ENCODE results near the gene PAX8. TPM values are rescaled to one million over a fixed set of nuclear protein-coding genes. Genes with fewer than 3 reads are reported as not detected.
A peak's percentile ranks its signal among the peaks of the same experiment; 100 is the strongest.

PAX8 gene
- total and polyA plus RNA-seq, 5 donors from 2014 or later, result 0.24 to 1.8 (median 0.48) TPM; not detected in 1

DNA sequence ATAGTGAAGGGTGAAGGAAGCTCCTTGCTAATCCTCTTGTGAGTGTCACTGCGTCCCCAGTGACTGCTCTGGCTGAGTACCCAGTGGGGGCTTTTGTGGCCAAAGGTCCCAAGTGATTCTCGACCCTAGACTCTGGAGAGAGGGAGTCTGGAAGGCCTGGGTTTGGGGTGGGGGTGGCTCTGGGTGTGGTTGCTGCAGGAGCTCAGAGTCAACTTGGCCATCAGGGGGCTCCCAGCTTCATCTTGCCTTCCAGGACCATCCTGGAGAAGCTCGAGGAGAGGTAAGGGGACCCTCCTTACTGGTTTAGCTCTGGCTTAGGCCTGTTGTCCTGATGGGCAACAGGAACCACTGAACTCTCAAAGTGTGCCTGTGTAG is 104.4 kb downstream of the PAX8 start:
- Histone ChIP-seq H3K27me3 (ENCODE audit: control insufficient read depth, insufficient read depth, low read length) (no peaks in the 10 kb centered on the region), H3K27ac (ENCODE audit: insufficient read depth, low read length, poor library complexity, severe bottlenecking) (peak overlapping the region; percentile 87), H3K9me3 (ENCODE audit: control insufficient read depth in 2 of 2, low read length in 2 of 2) (no peaks in the 10 kb centered on the region), H3K4me1 (ENCODE audit: control insufficient read depth, insufficient read depth, low read length, poor library complexity, severe bottlenecking) (peaks cover 80% of the 10 kb centered on the region), H3K36me3 (ENCODE audit: control insufficient read depth, insufficient read depth, low read length) (peaks cover 9% of the 10 kb centered on the region), H3K4me3 (ENCODE audit: low read depth, low read length) (peak overlapping the region; percentile 87)
- H3K27ac Mint-ChIP-seq, result peak overlapping the region; percentile 91 to 99 (median 95)
- DNase-seq (peak in 1 of 3 donors; percentile 38), ATAC-seq (ENCODE audit: low read depth in 2 of 2) (no peak)
- peaks cover 11% of the 10 kb centered on the region for H3K27me3 Mint-ChIP-seq
- H3K9me3 Mint-ChIP-seq, result peaks cover 0 to 2% (median 0%) of the 10 kb centered on the region in 7 donors
- H3K36me3 Mint-ChIP-seq, result peaks cover 24% of the 10 kb centered on the region
- H3K4me3 Mint-ChIP-seq, result peak overlapping the region; percentile 90 to 92 (median 92)
- peaks cover 16 to 82% (median 67%) of the 10 kb centered on the region in 4 donors for H3K4me1 Mint-ChIP-seq

DNA sequence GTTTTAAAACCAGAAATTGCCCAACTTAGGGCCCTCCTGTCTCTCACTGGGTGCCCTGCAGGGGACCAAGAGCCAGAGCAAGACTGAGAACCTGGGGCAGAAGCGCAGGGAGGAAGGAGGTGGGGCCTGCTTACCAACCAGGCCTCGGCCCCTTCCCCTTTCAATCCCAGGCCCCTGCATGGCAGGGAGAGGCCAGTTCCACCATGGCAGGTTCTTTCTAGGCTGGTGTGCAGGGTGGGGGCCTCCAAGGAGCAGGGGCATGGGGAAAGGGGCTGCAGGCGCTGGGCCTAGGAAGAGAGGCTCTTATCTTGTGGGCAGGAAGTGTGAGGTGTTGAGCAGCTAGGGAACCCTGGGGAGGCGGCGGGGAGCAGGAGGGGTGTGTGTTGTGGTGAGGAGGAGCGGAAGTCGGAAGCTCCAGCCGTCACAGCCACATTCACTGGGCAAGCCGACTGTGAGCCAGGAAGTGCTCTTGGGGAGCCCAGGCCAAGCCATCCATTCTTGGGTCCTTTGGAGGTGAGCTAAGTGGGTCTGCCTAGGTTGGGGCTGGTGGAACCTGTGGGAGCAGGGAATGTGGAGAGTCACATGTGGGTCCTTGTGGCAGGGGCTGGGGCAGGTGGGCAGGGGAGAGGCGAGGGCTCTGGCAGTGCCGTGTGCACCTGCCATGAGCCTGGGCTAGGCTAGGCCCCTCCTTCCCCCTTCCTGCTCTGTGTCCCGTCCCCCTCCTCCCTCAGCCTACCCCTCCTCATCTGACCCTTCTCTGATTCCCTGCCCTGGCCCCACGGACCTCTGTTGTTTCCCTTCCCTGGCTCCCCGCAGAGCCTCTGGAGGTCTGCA is 105.0 kb downstream of the PAX8 start, which contains the start of gene PSD4:
TSS of gene PSD4 (plus strand) at position 430 of the 834 bp plus-strand sequence. CDS start 8,486 bp downstream, outside the sequence.
- H3K27ac Mint-ChIP-seq, result peak within 1 kb of the TSS; percentile 91 to 99 (median 95)
- ATAC-seq (ENCODE audit: low read depth in 2 of 2) (peak; percentile 83 to 84), DNase-seq (peak; percentile 75 to 97 (median 88))
- peak within 1 kb of the TSS; percentile 90 to 92 (median 92) for H3K4me3 Mint-ChIP-seq
- Histone ChIP-seq H3K27me3 (ENCODE audit: control insufficient read depth, insufficient read depth, low read length) (no peaks in the 10 kb centered on the region), H3K36me3 (ENCODE audit: control insufficient read depth, insufficient read depth, low read length) (peaks cover 7% of the 10 kb centered on the region), H3K4me3 (ENCODE audit: low read depth, low read length) (peak within 1 kb of the TSS; percentile 87), H3K27ac (ENCODE audit: insufficient read depth, low read length, poor library complexity, severe bottlenecking) (peak within 1 kb of the TSS; percentile 87), H3K9me3 (ENCODE audit: control insufficient read depth in 2 of 2, low read length in 2 of 2) (no peaks in the 10 kb centered on the region), H3K4me1 (ENCODE audit: control insufficient read depth, insufficient read depth, low read length, poor library complexity, severe bottlenecking) (peaks cover 80% of the 10 kb centered on the region)
- peaks cover 18% of the 10 kb centered on the region for H3K36me3 Mint-ChIP-seq
- H3K4me1 Mint-ChIP-seq, result peaks cover 16 to 82% (median 65%) of the 10 kb centered on the region in 4 donors
- H3K9me3 Mint-ChIP-seq, result peaks cover 0 to 2% (median 0%) of the 10 kb centered on the region in 7 donors
- peaks cover 11% of the 10 kb centered on the region for H3K27me3 Mint-ChIP-seq

DNA sequence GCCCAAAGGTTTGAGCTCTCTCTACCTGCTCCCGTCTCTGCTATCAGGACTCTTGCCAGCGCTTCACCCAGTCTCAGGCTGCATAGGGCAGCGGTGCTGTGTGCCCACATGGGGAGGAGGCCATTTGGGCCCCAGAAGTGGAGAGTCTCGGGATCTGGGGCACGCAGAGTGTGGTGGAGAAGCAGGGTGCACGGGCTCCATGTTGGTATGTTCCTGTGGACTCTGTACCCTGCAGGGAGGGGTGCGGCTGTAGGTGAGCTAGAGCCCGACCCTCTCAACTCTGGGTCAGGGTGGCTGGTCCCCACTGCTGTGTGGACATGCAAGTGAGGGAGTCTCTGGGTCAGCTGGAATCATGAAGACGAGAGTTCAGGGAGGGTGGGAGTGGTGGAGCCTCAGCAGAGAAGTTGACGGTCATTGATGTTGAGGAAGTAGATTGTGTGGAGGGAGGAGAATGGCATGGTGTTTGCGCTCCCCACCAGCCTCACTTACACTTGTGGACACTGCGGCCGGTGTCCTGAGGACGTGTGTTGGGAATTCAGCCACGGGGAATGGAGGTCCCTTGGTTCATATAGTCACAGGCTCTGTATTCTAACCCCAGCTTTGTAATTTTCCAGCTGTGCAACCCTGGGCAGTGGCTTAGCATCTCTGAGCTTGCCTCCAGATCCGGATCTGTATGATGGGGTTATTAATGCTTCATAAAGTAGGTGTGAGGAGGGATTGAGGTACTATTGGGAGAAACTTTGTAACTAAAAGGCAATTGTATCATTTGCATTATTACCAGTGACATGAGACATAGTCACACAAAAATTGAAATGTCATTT is 105.8 kb downstream of the PAX8 start:
- Mint-ChIP-seq H3K36me3 (peaks cover 18% of the 10 kb centered on the region), H3K9me3 (peaks cover 0 to 2% (median 0%) of the 10 kb centered on the region in 7 donors), H3K27me3 (peaks cover 11% of the 10 kb centered on the region), H3K4me3 (peak overlapping the region; percentile 90 to 92 (median 92)), H3K4me1 (peaks cover 17 to 82% (median 65%) of the 10 kb centered on the region in 4 donors), H3K27ac (peak overlapping the region; percentile 90 to 95 (median 91))
- ATAC-seq (ENCODE audit: low read depth in 2 of 2), result no peak
- Histone ChIP-seq H3K4me1 (ENCODE audit: control insufficient read depth, insufficient read depth, low read length, poor library complexity, severe bottlenecking) (peaks cover 80% of the 10 kb centered on the region), H3K27me3 (ENCODE audit: control insufficient read depth, insufficient read depth, low read length) (no peaks in the 10 kb centered on the region), H3K27ac (ENCODE audit: insufficient read depth, low read length, poor library complexity, severe bottlenecking) (peak overlapping the region; percentile 87), H3K36me3 (ENCODE audit: control insufficient read depth, insufficient read depth, low read length) (peaks cover 4% of the 10 kb centered on the region), H3K9me3 (ENCODE audit: control insufficient read depth in 2 of 2, low read length in 2 of 2) (no peaks in the 10 kb centered on the region), H3K4me3 (ENCODE audit: low read depth, low read length) (peak overlapping the region; percentile 87)
- DNase-seq, result no peak

DNA sequence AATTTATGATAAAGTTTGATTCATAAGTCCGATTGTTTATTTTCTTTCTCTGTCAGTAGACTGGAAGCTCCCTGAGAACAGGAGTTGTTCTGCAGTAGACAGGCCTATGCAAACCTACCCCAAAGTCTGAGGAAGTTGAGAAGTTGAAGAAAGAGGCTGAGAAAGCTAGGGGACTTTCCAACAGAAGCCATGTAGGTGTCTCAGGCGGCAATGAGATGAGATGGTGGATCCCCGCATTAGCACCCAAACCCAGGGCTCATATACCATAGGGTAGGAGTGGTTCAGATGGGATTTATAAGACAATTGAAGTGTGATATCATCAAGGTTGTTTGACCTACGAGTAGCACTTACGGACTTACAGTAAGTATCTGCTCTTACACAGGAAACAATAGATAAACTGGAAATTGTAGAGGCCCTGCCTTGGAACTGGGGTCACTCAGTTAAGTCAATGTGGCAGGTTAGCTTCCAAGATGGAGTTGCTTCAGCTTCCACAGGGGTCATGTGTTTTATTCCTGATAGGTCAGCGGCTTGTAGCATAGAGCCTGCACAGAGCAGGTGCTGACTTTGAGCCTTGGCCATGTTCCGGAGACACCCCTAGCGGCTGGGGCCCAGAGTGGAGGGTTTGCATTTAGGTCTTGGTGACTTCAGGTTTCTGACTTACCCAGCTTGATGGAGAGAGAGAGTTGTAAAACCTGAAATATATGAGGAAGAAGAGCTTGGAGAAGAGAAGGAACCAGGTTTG is 107.2 kb downstream of the PAX8 start:
- Mint-ChIP-seq H3K27ac (peak overlapping the region; percentile 85 to 95 (median 91)), H3K36me3 (peaks cover 10% of the 10 kb centered on the region), H3K4me1 (peaks cover 15 to 82% (median 62%) of the 10 kb centered on the region in 4 donors), H3K4me3 (peak overlapping the region; percentile 71 to 92 (median 82)), H3K9me3 (peaks cover 0 to 2% (median 0%) of the 10 kb centered on the region in 7 donors), H3K27me3 (peaks cover 11% of the 10 kb centered on the region)
- Histone ChIP-seq H3K27ac (ENCODE audit: insufficient read depth, low read length, poor library complexity, severe bottlenecking) (peak overlapping the region; percentile 36), H3K4me1 (ENCODE audit: control insufficient read depth, insufficient read depth, low read length, poor library complexity, severe bottlenecking) (peaks cover 77% of the 10 kb centered on the region), H3K9me3 (ENCODE audit: control insufficient read depth in 2 of 2, low read length in 2 of 2) (no peaks in the 10 kb centered on the region), H3K4me3 (ENCODE audit: low read depth, low read length) (peak overlapping the region; percentile 6), H3K36me3 (ENCODE audit: control insufficient read depth, insufficient read depth, low read length) (no peaks in the 10 kb centered on the region), H3K27me3 (ENCODE audit: control insufficient read depth, insufficient read depth, low read length) (no peaks in the 10 kb centered on the region)
- ATAC-seq (ENCODE audit: low read depth in 2 of 2) (no peak), DNase-seq (no peak)

DNA sequence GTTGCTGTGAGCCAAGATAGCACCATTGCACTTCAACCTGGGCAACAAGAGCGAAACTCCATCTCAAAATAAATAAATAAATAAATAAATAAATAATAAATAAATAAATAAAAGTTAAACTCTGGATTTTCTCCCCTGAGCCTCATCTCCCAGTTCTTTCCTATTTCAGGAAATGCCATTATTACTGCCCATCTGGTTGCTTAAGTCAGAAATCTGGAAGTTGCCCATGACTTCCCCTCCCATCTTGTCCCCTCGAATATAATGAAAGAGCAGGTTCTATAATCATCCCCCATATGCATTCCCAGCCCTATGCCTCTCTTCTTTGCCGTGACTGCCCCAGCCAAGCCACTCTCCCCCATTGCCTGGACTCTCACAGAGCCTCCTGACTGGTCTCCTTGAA is 109.1 kb downstream of the PAX8 start:
- no peaks in the 10 kb centered on the region for H3K9me3 ChIP-seq (ENCODE audit: control insufficient read depth in 2 of 2, low read length in 2 of 2)
- H3K4me3 Mint-ChIP-seq, result peak overlapping the region; percentile 58 to 76 (median 60)
- H3K4me1 Mint-ChIP-seq, result peaks cover 12 to 81% (median 56%) of the 10 kb centered on the region in 4 donors
- H3K4me3 ChIP-seq (ENCODE audit: low read depth, low read length), result no peak overlapping the region
- H3K27ac ChIP-seq (ENCODE audit: insufficient read depth, low read length, poor library complexity, severe bottlenecking), result peak overlapping the region; percentile 75
- peaks cover 5% of the 10 kb centered on the region for H3K27me3 Mint-ChIP-seq
- H3K36me3 ChIP-seq (ENCODE audit: control insufficient read depth, insufficient read depth, low read length), result no peaks in the 10 kb centered on the region
- peak overlapping the region; percentile 46 to 88 (median 85) for H3K27ac Mint-ChIP-seq
- H3K27me3 ChIP-seq (ENCODE audit: control insufficient read depth, insufficient read depth, low read length), result no peaks in the 10 kb centered on the region
- no peaks in the 10 kb centered on the region for H3K9me3 Mint-ChIP-seq
- H3K4me1 ChIP-seq (ENCODE audit: control insufficient read depth, insufficient read depth, low read length, poor library complexity, severe bottlenecking), result peaks cover 64% of the 10 kb centered on the region
- no peak for ATAC-seq (ENCODE audit: low read depth in 2 of 2)
- peaks cover 3% of the 10 kb centered on the region for H3K36me3 Mint-ChIP-seq
- no peak for DNase-seq

DNA sequence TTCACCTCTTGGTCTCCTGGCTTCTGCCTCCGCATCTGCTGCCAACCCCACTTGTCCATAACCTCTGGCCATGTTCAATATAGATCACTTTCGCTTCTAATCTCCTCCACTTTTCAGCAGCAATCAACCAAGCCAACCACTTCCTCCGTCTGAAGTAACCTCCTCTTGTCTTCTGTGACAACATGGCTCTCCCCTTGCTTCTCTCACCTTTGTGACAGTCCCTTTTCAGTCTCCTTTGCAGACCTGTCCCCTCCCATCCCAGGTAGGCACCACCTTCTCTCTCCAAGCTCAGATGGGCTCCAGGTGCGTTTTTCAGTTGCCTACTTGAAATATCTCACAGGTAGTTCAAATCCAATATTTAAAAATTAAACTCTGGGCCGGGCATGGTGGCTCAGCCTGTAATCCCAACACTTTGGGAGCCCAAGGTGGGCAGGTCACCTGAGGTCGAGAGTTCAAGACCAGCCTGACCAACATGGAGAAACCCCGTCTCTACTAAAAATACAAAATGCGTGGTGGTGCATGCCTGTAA is 109.7 kb downstream of the PAX8 start:
- H3K36me3 ChIP-seq (ENCODE audit: control insufficient read depth, insufficient read depth, low read length), result no peaks in the 10 kb centered on the region
- H3K27me3 ChIP-seq (ENCODE audit: control insufficient read depth, insufficient read depth, low read length), result no peaks in the 10 kb centered on the region
- peaks cover 64% of the 10 kb centered on the region for H3K4me1 ChIP-seq (ENCODE audit: control insufficient read depth, insufficient read depth, low read length, poor library complexity, severe bottlenecking)
- peak overlapping the region; percentile 75 for H3K27ac ChIP-seq (ENCODE audit: insufficient read depth, low read length, poor library complexity, severe bottlenecking)
- peaks cover 5% of the 10 kb centered on the region for H3K27me3 Mint-ChIP-seq
- peak overlapping the region; percentile 93 to 97 (median 96) for H3K27ac Mint-ChIP-seq
- no peaks in the 10 kb centered on the region for H3K9me3 Mint-ChIP-seq
- H3K36me3 Mint-ChIP-seq, result peaks cover 3% of the 10 kb centered on the region
- H3K9me3 ChIP-seq (ENCODE audit: control insufficient read depth in 2 of 2, low read length in 2 of 2), result no peaks in the 10 kb centered on the region
- ATAC-seq (ENCODE audit: low read depth in 2 of 2), result peak; percentile 46 to 49
- DNase-seq, result peak in 2 of 3 donors; percentile 62 to 86
- peaks cover 12 to 84% (median 60%) of the 10 kb centered on the region in 4 donors for H3K4me1 Mint-ChIP-seq
- peak overlapping the region; percentile 45 to 79 (median 70) for H3K4me3 Mint-ChIP-seq
- H3K4me3 ChIP-seq (ENCODE audit: low read depth, low read length), result peak overlapping the region; percentile 70
